Activated T-cell treated with anti-CD3 and anti-CD28 coated beads, Interleukin-2, amount 50 U/mL, for 72 hours (primary cell): ENCODE data around the gene KRTAP10-3. TPM values are rescaled to one million over a fixed set of nuclear protein-coding genes. Genes with fewer than 3 reads are reported as not detected.

Source experiments
- ATAC-seq, 2 donors: fragments of 150-1000 bp; cut with Tn5 transposase; replicated peaks in 1 of 2; 2 replicates each; pipeline ENCODE4 v1.10.0; 2021; ENCODE audit warnings: moderate library complexity in 2 of 2, mild to moderate bottlenecking in 1 of 2
- DNase-seq, 2 donors: peaks; one replicate each; pipeline ENCODE4 v3.0.0; 2021 to 2022; ENCODE audit warnings: mixed read lengths in 1 of 2
- H3K27ac Mint-ChIP-seq: one replicate; pipeline ENCODE4 v1.8.0; 2022; ENCODE audit warnings: mild to moderate bottlenecking, moderate library complexity, mixed read lengths
- H3K27me3 Mint-ChIP-seq: one replicate; pipeline ENCODE4 v1.8.0; 2022; ENCODE audit warnings: low read depth, mixed read lengths
- H3K36me3 Mint-ChIP-seq, 2 donors: one replicate each; pipeline ENCODE4 v1.8.0; 2022; ENCODE audit warnings: mixed read lengths in 2 of 2, mild to moderate bottlenecking in 1 of 2; ENCODE audit not compliant: insufficient read depth in 2 of 2
- H3K4me1 Mint-ChIP-seq: one replicate; pipeline ENCODE4 v1.8.0; 2022; ENCODE audit warnings: low read depth, mixed read lengths
- H3K4me3 Mint-ChIP-seq, 2 donors: one replicate each; pipeline ENCODE4 v1.8.0; 2022; ENCODE audit warnings: mild to moderate bottlenecking in 2 of 2, mixed read lengths in 2 of 2, moderate library complexity in 2 of 2
- H3K9me3 Mint-ChIP-seq, 2 donors: one replicate each; pipeline ENCODE4 v1.8.0; 2022; ENCODE audit warnings: mixed read lengths in 2 of 2
- total RNA-seq, 2 donors: library from RNA; stranded (reverse); gene quantifications; one replicate each; pipeline ENCODE4 v1.2.3, GENCODE V29; 2022

KRTAP10-3 gene
- total RNA-seq, 2 donors from 2014 or later: not detected

DNA sequence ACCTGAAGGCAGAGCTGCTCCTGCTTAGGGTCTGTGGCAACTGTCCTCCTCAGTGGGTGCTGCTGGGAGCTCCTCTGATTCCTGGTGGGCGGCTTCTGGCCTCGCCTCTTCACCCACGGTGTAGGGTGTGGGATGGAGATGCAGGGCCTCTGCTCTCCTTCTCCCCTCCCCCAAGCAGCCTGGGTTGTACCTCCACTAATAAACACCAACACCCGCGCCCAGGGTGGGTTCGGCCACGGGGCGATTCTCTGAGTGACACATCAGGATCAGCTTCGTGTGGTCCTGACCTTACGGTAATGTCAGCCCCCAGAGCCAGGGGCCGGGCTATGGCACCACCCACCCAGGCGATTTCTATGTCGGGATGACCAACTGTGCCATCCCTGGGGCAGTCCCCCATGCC, 42.3 kb downstream of the KRTAP10-3 start:
- no peaks in the 10 kb centered on the region for H3K4me1 Mint-ChIP-seq
- H3K9me3 Mint-ChIP-seq: no peaks in the 10 kb centered on the region
- DNase-seq: no peak
- no peaks in the 10 kb centered on the region for H3K36me3 Mint-ChIP-seq
- no peaks in the 10 kb centered on the region for H3K27me3 Mint-ChIP-seq
- no peak overlapping the region for H3K27ac Mint-ChIP-seq
- no peak overlapping the region for H3K4me3 Mint-ChIP-seq
- ATAC-seq: no peak

DNA sequence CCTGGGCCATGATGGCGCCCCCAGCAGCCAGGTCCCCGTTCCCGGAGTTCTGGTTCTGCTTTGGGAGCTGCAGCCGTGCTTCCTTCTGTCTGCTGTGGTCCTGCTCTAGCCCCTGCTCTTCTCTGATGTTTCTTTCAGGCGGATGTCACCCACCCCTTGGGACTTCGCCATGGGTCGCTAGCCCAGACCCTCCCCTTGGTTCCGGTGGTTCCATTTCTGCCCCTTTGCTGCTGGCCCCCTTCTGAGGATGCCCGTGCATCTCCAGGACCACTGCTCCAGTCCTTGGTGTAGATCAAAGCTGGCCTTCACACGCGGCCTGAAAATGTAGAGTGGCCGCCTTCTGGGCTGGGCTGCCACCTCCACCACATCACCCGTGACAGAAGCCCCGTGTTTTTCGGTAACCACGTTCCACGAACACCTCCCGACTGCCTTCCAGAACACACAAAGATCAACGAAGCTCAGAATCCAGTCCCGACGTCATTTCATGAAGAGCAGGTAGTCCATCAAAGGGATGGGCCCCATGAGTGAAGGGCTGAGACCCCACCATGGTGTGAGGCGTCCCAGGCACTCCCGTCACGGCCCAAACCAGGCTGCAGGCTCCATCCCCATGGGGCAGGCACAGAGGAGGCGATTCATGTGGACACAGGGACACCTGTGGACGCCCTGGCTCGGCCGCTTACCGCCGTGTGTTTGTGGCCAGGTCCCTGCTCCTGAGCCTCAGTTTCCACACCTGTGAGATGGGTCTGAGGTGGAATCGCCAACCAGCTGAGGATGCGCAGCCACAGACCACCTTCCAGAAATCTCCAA, 43.0 kb downstream of the KRTAP10-3 start:
- no peaks in the 10 kb centered on the region for H3K9me3 Mint-ChIP-seq
- no peak overlapping the region for H3K27ac Mint-ChIP-seq
- H3K4me1 Mint-ChIP-seq: no peaks in the 10 kb centered on the region
- no peaks in the 10 kb centered on the region for H3K36me3 Mint-ChIP-seq
- DNase-seq (no peak), ATAC-seq (no peak)
- no peaks in the 10 kb centered on the region for H3K27me3 Mint-ChIP-seq
- no peak overlapping the region for H3K4me3 Mint-ChIP-seq

DNA sequence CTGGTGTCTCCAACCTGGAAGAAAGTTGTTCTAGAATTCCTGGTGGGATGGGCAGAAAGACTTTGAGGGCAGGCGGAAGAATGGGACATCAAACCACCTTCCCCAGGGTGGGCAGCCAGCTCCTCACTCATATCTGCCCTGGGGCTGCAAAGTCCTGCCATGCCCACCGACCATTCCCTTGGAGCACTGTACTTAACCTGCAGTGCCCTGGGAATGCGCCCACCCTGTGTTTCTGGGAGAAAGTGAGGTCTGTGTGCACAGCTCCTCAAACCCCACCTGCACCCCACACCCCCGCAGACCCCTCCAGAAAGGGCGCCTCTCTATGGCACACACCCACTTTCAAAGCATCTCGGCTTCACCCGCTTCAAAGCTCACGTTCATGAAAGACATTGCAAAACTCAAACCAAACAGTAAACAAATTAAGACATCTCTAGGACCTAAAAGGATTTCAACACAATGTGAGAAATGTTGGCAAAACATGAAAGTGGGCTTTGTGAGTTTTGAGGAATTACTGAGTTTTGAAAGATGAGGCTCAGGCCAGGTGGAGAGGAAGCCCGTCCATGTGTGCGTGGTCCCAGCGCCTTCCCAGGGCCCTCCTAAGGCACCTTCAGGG, 43.7 kb downstream of the KRTAP10-3 start:
- no peaks in the 10 kb centered on the region for H3K9me3 Mint-ChIP-seq
- no peak for DNase-seq
- no peak for ATAC-seq
- H3K4me1 Mint-ChIP-seq: no peaks in the 10 kb centered on the region
- H3K27me3 Mint-ChIP-seq: no peaks in the 10 kb centered on the region
- no peak overlapping the region for H3K27ac Mint-ChIP-seq
- H3K36me3 Mint-ChIP-seq: no peaks in the 10 kb centered on the region
- H3K4me3 Mint-ChIP-seq: no peak overlapping the region

DNA sequence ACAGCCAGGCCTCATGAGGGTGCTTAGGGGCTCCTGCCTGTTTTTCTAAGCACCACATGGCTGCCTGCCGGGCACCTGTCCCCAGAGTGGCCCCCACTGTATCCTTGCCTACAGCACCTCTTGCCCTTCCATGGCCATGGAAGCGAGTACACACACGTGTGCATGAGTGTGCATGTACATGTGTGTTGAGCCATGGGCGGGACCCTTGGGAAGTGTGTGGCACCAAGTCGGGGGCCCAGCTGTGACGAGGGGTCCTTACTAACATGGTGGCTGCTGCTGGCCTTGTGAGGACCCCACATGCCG, 44.4 kb downstream of the KRTAP10-3 start:
- Mint-ChIP-seq H3K36me3 (no peaks in the 10 kb centered on the region), H3K4me1 (no peaks in the 10 kb centered on the region), H3K4me3 (no peak overlapping the region), H3K27me3 (no peaks in the 10 kb centered on the region), H3K9me3 (no peaks in the 10 kb centered on the region), H3K27ac (no peak overlapping the region)
- ATAC-seq (no peak), DNase-seq (no peak)

DNA sequence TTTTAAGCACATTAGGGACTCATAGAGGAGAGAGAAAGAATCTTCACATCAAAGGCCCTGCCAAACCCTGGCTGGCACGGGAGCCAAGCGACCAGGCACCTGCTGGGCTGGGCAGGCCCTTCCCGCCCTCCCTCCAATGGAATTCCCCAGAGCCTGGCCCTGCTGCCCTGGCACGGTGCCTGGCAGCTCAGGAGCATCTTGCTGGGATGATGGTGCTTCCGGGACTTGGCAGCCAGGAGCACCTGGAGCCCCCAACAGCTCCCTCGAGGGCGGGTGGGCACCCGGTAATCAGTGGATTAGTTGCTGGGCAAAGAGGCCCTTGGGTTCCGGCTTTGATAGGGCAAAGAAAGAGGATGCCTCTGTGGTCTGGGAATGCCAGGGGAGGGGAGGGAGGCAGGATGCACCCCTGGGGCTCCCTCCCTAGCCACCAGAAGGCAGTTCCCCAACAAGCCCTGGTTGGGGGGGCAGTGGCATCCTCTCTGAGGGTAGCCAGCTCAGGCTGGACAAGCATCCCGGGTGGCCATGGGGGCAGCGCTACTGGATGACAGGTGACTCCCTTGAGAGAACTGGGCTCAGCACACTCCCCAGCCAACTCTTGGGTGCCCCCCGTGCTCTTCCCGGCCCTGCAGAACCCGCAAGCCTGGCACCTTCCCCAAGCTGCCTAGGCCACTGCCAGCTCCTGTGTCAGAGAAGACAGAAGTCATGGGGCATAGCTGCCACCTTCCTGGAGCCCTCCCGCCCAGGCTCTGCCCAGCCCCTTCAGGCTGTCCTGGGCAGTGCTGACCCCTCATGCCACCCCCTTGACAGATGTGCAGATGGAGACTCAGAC, 45.0 kb downstream of the KRTAP10-3 start:
- Mint-ChIP-seq H3K36me3 (no peaks in the 10 kb centered on the region), H3K4me1 (no peaks in the 10 kb centered on the region), H3K27ac (no peak overlapping the region), H3K9me3 (no peaks in the 10 kb centered on the region), H3K27me3 (no peaks in the 10 kb centered on the region), H3K4me3 (no peak overlapping the region)
- no peak for DNase-seq
- no peak for ATAC-seq

- ATAC-seq: no peak
- Mint-ChIP-seq H3K4me3 (no peak overlapping the region), H3K36me3 (no peaks in the 10 kb centered on the region), H3K27me3 (no peaks in the 10 kb centered on the region), H3K9me3 (no peaks in the 10 kb centered on the region), H3K4me1 (no peaks in the 10 kb centered on the region), H3K27ac (no peak overlapping the region)
- no peak for DNase-seq
Observed at GRCh38 chr21:44512496-44513388, 45.9 kb downstream of the KRTAP10-3 start.

- DNase-seq (no peak), ATAC-seq (no peak)
- Mint-ChIP-seq H3K27ac (no peak overlapping the region), H3K4me1 (no peaks in the 10 kb centered on the region), H3K9me3 (no peaks in the 10 kb centered on the region), H3K4me3 (no peak overlapping the region), H3K36me3 (no peaks in the 10 kb centered on the region), H3K27me3 (no peaks in the 10 kb centered on the region)
Observed at GRCh38 chr21:44511938-44512275, 46.7 kb downstream of the KRTAP10-3 start.

GRCh38 chr21:44511219-44511937, 47.2 kb downstream of the KRTAP10-3 start:
- peak overlapping the region in 1 of 2 donors; percentile 32 for H3K4me3 Mint-ChIP-seq
- no peaks in the 10 kb centered on the region for H3K9me3 Mint-ChIP-seq
- ATAC-seq (no peak), DNase-seq (no peak)
- H3K27me3 Mint-ChIP-seq: no peaks in the 10 kb centered on the region
- H3K4me1 Mint-ChIP-seq: no peaks in the 10 kb centered on the region
- no peaks in the 10 kb centered on the region for H3K36me3 Mint-ChIP-seq
- H3K27ac Mint-ChIP-seq: no peak overlapping the region

GRCh38 chr21:44510508-44511218, 47.9 kb downstream of the KRTAP10-3 start:
- peak; percentile 78 to 90 for DNase-seq
- no peaks in the 10 kb centered on the region for H3K27me3 Mint-ChIP-seq
- no peaks in the 10 kb centered on the region for H3K36me3 Mint-ChIP-seq
- H3K27ac Mint-ChIP-seq: no peak overlapping the region
- peak overlapping the region; percentile 47 to 64 for H3K4me3 Mint-ChIP-seq
- H3K4me1 Mint-ChIP-seq: no peaks in the 10 kb centered on the region
- peak; percentile 85 to 92 for ATAC-seq
- H3K9me3 Mint-ChIP-seq: no peaks in the 10 kb centered on the region

DNA sequence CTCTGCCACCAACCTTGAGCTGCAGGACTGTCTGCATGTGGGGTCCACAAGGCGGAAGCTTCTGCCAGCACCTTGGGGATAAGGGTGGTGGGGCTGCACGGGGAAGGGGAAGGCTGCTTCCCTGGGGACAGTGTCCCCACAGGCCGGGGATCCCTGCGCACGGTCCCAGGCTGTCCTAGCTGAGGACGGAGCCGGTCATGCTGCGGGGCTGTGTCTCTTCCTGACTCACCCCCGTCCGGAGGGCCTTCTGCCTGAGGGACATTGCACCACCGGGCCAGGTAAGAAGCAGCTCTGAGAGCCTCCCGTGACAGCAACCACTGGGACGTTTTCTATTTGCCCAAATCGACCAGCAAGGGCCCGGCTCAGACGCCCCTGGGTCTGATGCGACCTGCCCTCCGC, 48.5 kb downstream of the KRTAP10-3 start:
- H3K4me1 Mint-ChIP-seq: no peaks in the 10 kb centered on the region
- no peak overlapping the region for H3K27ac Mint-ChIP-seq
- no peak for DNase-seq
- H3K36me3 Mint-ChIP-seq: no peaks in the 10 kb centered on the region
- no peaks in the 10 kb centered on the region for H3K27me3 Mint-ChIP-seq
- H3K4me3 Mint-ChIP-seq: peak overlapping the region; percentile 47 to 64
- no peaks in the 10 kb centered on the region for H3K9me3 Mint-ChIP-seq
- ATAC-seq: peak in 1 of 2 donors; percentile 2

DNA sequence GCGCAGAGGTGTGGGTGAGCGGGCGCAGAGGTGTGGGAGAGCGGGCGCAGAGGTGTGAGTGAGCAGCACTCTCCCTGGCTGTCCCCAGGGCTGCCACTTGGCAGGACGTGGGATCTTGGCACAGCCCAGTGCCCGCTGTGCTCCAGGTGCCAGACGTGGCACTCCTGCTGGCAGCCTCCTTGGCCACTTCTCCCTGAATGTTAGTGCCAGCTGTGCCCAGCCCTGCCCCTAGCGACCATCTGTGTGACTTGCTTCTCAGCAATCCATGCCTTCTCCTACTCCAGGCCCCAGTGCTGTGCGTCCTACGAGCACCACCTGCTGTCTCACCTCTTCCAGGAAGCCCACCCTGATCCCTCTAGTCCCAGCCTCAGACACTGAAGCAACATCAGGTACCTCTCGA, 49.1 kb downstream of the KRTAP10-3 start:
- Mint-ChIP-seq H3K4me1 (no peaks in the 10 kb centered on the region), H3K36me3 (no peaks in the 10 kb centered on the region), H3K4me3 (no peak overlapping the region), H3K9me3 (no peaks in the 10 kb centered on the region), H3K27me3 (no peaks in the 10 kb centered on the region), H3K27ac (no peak overlapping the region)
- DNase-seq (no peak), ATAC-seq (no peak)
